PC-3 (cell line): Measurements from ENCODE around the gene UVSSA.

Experiments used
- CTCF ChIP-seq: fragments of 300-600 bp; sonication (generic); conservative IDR thresholded peaks from 2 replicates; pipeline ENCODE4 v1.5.1; 2017; ENCODE audit warnings: antibody characterized with exemption, low read depth, mild to moderate bottlenecking, low read length
- EZH2 ChIP-seq: fragments of 300-600 bp; sonication (generic); IDR thresholded peaks from one replicate; pipeline ENCODE4 v1.6.1; 2017; ENCODE audit warnings: antibody characterized with exemption, mild to moderate bottlenecking, low read length; ENCODE audit not compliant: unreplicated experiment
- EZH2phosphoT487 ChIP-seq: fragments of 300-600 bp; sonication (generic); IDR thresholded peaks from 2 replicates; pipeline ENCODE4 v1.6.1; 2018; ENCODE audit warnings: mild to moderate bottlenecking, antibody characterized with exemption, low read length, borderline replicate concordance

- TF ChIP-seq EZH2 (no peak), CTCF (no peak), EZH2phosphoT487 (no peak)
Measured at GRCh38 chr4:1327526-1328266, 19.3 kb upstream of the UVSSA start.
